ENCODE data around the gene FARP2.
A peak's percentile ranks its signal among the peaks of the same experiment; 100 is the strongest.

Gene FARP2

DNA sequence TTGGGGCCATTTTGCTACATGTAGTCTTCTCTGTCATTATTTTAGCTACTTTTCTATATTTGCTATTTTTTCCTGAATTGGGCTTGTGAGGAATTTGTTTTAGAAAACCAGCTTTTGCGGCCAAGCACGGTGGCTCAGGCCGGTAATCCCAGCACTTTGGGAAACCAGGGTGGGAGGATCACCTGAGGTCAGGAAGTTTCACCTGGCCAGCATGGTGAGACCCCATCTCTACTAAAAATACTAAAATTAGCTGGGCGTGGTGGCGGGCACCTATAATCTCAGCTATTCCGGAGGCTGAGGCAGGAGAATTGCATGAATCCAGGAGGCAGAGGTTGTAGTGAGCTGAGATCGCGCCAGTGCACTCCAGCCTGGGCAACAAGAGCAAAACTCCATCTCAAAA, 35.7 kb upstream of the FARP2 start:
- Histone ChIP-seq H3K4me3 (ENCODE audit: low read length) (no peak overlapping the region), H3K9ac (ENCODE audit: low read length) (no peak overlapping the region), H3K4me2 (ENCODE audit: low read length) (no peak overlapping the region), H3K27me3 (ENCODE audit: low read depth, low read length) (no peaks in the 10 kb centered on the region), H4K20me1 (ENCODE audit: insufficient read depth, low read length) (peaks cover 85% of the 10 kb centered on the region), H3K27ac (ENCODE audit: low read length) (no peak overlapping the region), H3K4me1 (ENCODE audit: low read length) (peaks cover 64% of the 10 kb centered on the region), H3K79me2 (ENCODE audit: low read length) (peaks cover 98% of the 10 kb centered on the region), H3K9me3 (ENCODE audit: insufficient read depth, low read length) (no peaks in the 10 kb centered on the region), H3K36me3 (replicated peaks; ENCODE audit: low read depth, low read length) (peaks cover 21% of the 10 kb centered on the region), H2AFZ (ENCODE audit: low read depth, low read length) (no peak overlapping the region)
- TF ChIP-seq, protein P1, sequence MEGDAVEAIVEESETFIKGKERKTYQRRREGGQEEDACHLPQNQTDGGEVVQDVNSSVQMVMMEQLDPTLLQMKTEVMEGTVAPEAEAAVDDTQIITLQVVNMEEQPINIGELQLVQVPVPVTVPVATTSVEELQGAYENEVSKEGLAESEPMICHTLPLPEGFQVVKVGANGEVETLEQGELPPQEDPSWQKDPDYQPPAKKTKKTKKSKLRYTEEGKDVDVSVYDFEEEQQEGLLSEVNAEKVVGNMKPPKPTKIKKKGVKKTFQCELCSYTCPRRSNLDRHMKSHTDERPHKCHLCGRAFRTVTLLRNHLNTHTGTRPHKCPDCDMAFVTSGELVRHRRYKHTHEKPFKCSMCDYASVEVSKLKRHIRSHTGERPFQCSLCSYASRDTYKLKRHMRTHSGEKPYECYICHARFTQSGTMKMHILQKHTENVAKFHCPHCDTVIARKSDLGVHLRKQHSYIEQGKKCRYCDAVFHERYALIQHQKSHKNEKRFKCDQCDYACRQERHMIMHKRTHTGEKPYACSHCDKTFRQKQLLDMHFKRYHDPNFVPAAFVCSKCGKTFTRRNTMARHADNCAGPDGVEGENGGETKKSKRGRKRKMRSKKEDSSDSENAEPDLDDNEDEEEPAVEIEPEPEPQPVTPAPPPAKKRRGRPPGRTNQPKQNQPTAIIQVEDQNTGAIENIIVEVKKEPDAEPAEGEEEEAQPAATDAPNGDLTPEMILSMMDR (IDR thresholded peaks at IDR 0.05; ENCODE audit: low read depth, low read length), result no peak
- TF ChIP-seq EZH2phosphoT487 (IDR thresholded peaks at IDR 0.05; ENCODE audit: low read depth), result no peak

DNA sequence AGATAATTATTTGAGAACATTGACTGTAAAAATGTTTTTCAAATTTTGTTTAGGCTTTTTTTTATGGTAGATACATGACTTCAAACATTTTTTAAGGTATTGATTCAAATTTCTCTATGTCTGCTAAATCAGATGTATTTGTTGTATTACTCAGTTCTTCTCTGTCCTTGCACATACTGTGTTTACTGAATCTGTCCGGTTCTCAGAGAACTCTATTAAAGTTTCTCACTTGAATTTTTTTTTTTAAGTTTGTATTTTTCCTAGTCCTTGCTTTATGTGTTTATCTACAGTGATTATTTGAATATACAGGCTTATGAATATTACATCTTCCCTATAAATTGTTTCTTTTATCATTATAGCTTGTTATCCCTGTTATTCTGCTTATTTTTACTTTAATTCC, 35.1 kb upstream of the FARP2 start:
- peaks cover 64% of the 10 kb centered on the region for H3K4me1 ChIP-seq (ENCODE audit: low read length)
- H2AFZ ChIP-seq (ENCODE audit: low read depth, low read length), result no peak overlapping the region
- H3K27ac ChIP-seq (ENCODE audit: low read length), result no peak overlapping the region
- no peaks in the 10 kb centered on the region for H3K27me3 ChIP-seq (ENCODE audit: low read depth, low read length)
- H3K4me3 ChIP-seq (ENCODE audit: low read length), result no peak overlapping the region
- no peak overlapping the region for H3K9ac ChIP-seq (ENCODE audit: low read length)
- peaks cover 91% of the 10 kb centered on the region for H4K20me1 ChIP-seq (ENCODE audit: insufficient read depth, low read length)
- peak overlapping the region; percentile 47; the same call in 1 of the 2 replicates for H3K4me2 ChIP-seq (ENCODE audit: low read length)
- H3K36me3 ChIP-seq (replicated peaks; ENCODE audit: low read depth, low read length), result peaks cover 27% of the 10 kb centered on the region
- H3K9me3 ChIP-seq (ENCODE audit: insufficient read depth, low read length), result no peaks in the 10 kb centered on the region
- peaks cover 100% of the 10 kb centered on the region for H3K79me2 ChIP-seq (ENCODE audit: low read length)
- no peak for TF ChIP-seq EZH2phosphoT487 (IDR thresholded peaks at IDR 0.05; ENCODE audit: low read depth)
- TF ChIP-seq, protein P1 (IDR thresholded peaks at IDR 0.05; ENCODE audit: low read depth, low read length), result no peak

DNA sequence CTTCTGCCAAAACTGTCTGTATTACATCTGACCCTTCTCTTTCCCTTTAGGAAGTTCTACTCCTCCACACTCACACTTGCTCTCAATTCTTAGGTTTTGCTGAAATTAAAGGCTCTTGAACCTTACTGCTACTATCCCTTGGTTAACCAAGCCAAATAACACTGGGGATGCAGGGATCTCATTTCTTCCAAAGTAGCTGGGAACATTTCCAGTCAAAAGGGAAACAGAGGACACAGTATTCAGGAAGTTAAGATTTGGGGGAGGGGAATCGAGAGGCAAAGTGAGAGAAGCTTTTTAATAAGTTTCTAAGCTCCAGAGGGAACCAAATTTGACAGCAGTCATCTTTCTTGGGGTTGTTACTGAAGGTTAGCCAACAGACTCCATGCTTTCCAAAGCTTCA, 34.2 kb upstream of the FARP2 start:
- H3K79me2 ChIP-seq (ENCODE audit: low read length), result peaks cover 94% of the 10 kb centered on the region
- no peak for TF ChIP-seq EZH2phosphoT487 (IDR thresholded peaks at IDR 0.05; ENCODE audit: low read depth)
- TF ChIP-seq, protein P1 (IDR thresholded peaks at IDR 0.05; ENCODE audit: low read depth, low read length), result no peak
- peaks cover 87% of the 10 kb centered on the region for H4K20me1 ChIP-seq (ENCODE audit: insufficient read depth, low read length)
- no peak overlapping the region for H3K9ac ChIP-seq (ENCODE audit: low read length)
- peak overlapping the region; percentile 47 for H3K4me2 ChIP-seq (ENCODE audit: low read length)
- peaks cover 33% of the 10 kb centered on the region for H3K36me3 ChIP-seq (replicated peaks; ENCODE audit: low read depth, low read length)
- no peak overlapping the region for H2AFZ ChIP-seq (ENCODE audit: low read depth, low read length)
- no peak overlapping the region for H3K27ac ChIP-seq (ENCODE audit: low read length)
- H3K4me1 ChIP-seq (ENCODE audit: low read length), result peaks cover 64% of the 10 kb centered on the region
- H3K27me3 ChIP-seq (ENCODE audit: low read depth, low read length), result no peaks in the 10 kb centered on the region
- H3K4me3 ChIP-seq (ENCODE audit: low read length), result no peak overlapping the region
- no peaks in the 10 kb centered on the region for H3K9me3 ChIP-seq (ENCODE audit: insufficient read depth, low read length)

DNA sequence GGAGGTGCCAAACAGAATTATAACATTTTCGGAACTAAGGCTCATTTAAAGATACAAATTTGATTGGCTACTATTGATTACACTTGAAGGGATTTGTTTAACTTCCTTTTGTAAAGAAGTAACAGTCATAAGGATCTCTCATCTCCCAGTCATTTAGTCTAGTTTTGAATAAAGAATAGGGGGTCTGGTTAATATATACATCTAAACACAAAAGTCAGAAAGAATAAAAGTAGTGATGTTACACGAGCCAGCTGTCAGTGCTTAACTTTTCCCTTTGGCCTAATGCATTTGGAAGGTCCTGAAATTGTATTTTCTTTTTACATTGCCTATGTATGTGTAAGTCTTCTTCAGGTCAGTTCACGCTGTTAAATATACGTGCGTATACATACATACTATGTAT, 32.3 kb upstream of the FARP2 start:
- TF ChIP-seq, protein P1 (IDR thresholded peaks at IDR 0.05; ENCODE audit: low read depth, low read length), result no peak
- TF ChIP-seq EZH2phosphoT487 (IDR thresholded peaks at IDR 0.05; ENCODE audit: low read depth), result no peak
- H3K4me1 ChIP-seq (ENCODE audit: low read length), result peaks cover 50% of the 10 kb centered on the region
- H3K79me2 ChIP-seq (ENCODE audit: low read length), result peaks cover 75% of the 10 kb centered on the region
- peaks cover 33% of the 10 kb centered on the region for H3K36me3 ChIP-seq (replicated peaks; ENCODE audit: low read depth, low read length)
- H3K9me3 ChIP-seq (ENCODE audit: insufficient read depth, low read length), result no peaks in the 10 kb centered on the region
- no peak overlapping the region for H2AFZ ChIP-seq (ENCODE audit: low read depth, low read length)
- peaks cover 73% of the 10 kb centered on the region for H4K20me1 ChIP-seq (ENCODE audit: insufficient read depth, low read length)
- H3K4me3 ChIP-seq (ENCODE audit: low read length), result no peak overlapping the region
- no peaks in the 10 kb centered on the region for H3K27me3 ChIP-seq (ENCODE audit: low read depth, low read length)
- H3K9ac ChIP-seq (ENCODE audit: low read length), result no peak overlapping the region
- peak overlapping the region; percentile 53 for H3K4me2 ChIP-seq (ENCODE audit: low read length)
- H3K27ac ChIP-seq (ENCODE audit: low read length), result peak overlapping the region; percentile 30; the same call in 1 of the 2 replicates
